PC-3 (cell line): ENCODE data around the gene GRAPL. TPM values are rescaled to one million over a fixed set of nuclear protein-coding genes. Genes with fewer than 3 reads are reported as not detected.
"Not testable (repeated sequence)": the region's sequence is repeated elsewhere in the genome, so short reads cannot be mapped to it uniquely, and the experiment has no call there.

Experiments
- ATAC-seq: fragments of 200-7000 bp; cut with Tn5 transposase; 2 replicates; pipeline ENCODE4 v1.9.1; 2020; ENCODE audit warnings: mild to moderate bottlenecking, moderate library complexity
- BruUV-seq: library from RNA; stranded (reverse); fragments of 400-500 nt; replicated peaks from 2 replicates; lab custom pipeline; 2021; lab: Mats Ljungman, UMichigan
- CTCF ChIA-PET: fragments of 300-600 bp; sonication (Branson Sonifier 250); formaldehyde crosslinking; loops from one replicate; lab custom pipeline; 2022; ENCODE audit warnings: antibody characterized with exemption; lab: Charles Lee
- POLR2A ChIA-PET: fragments of 300-600 bp; sonication (Branson Sonifier 250); formaldehyde crosslinking; loops from one replicate; lab custom pipeline; 2022; ENCODE audit warnings: antibody characterized with exemption; ENCODE audit not compliant: unreplicated experiment; lab: Charles Lee
- DNase-seq: peaks from one replicate; pipeline ENCODE4 v3.0.0-alpha.2; 2015
- H2AFZ ChIP-seq: fragments of 300-600 bp; sonication (generic); 2 replicates; pipeline ENCODE4 v1.6.0; 2016; ENCODE audit warnings: antibody characterized with exemption, low read length
- H3F3A ChIP-seq: fragments of 300-600 bp; sonication (generic); one replicate; pipeline ENCODE4 v1.6.0; 2017; ENCODE audit warnings: antibody characterized with exemption, low read length, control low read depth, mild to moderate bottlenecking; ENCODE audit not compliant: unreplicated experiment
- H3K27ac ChIP-seq: fragments of 300-600 bp; sonication (generic); 2 replicates; pipeline ENCODE4 v1.5.1; 2016; ENCODE audit warnings: mild to moderate bottlenecking, low read length
- H3K27me3 ChIP-seq: fragments of 300-600 bp; sonication (generic); 2 replicates; pipeline ENCODE4 v1.6.1; 2016; ENCODE audit warnings: low read length, mixed read lengths
- H3K36me3 ChIP-seq: fragments of 300-600 bp; sonication (generic); 2 replicates; pipeline ENCODE4 v1.6.1; 2016; ENCODE audit warnings: low read depth, mixed run types, low read length, mixed read lengths
- H3K4me1 ChIP-seq: fragments of 300-600 bp; sonication (generic); 2 replicates; pipeline ENCODE4 v1.5.1; 2016; ENCODE audit warnings: low read length; ENCODE audit not compliant: insufficient read depth
- H3K4me2 ChIP-seq: fragments of 300-600 bp; sonication (generic); 2 replicates; pipeline ENCODE4 v1.6.0; 2016; ENCODE audit warnings: low read length
- H3K4me3 ChIP-seq: fragments of 300-600 bp; sonication (generic); 2 replicates; pipeline ENCODE4 v1.5.1; 2016; ENCODE audit warnings: mild to moderate bottlenecking, low read length, mixed read lengths
- H3K79me2 ChIP-seq: fragments of 300-600 bp; sonication (generic); 2 replicates; pipeline ENCODE4 v1.6.1; 2017; ENCODE audit warnings: low read length, mixed read lengths
- H3K9ac ChIP-seq: fragments of 300-600 bp; sonication (generic); 2 replicates; pipeline ENCODE4 v1.6.0; 2016; ENCODE audit warnings: mild to moderate bottlenecking, low read length
- H3K9me2 ChIP-seq: fragments of 300-600 bp; sonication (generic); replicated peaks from 2 replicates; pipeline ENCODE4 v1.6.1; 2016; ENCODE audit warnings: mixed run types, low read length, mixed read lengths
- H3K9me3 ChIP-seq: fragments of 300-600 bp; sonication (generic); 2 replicates; pipeline ENCODE4 v1.6.1; 2016; ENCODE audit warnings: low read length, mixed read lengths
- H4K20me1 ChIP-seq: fragments of 300-600 bp; sonication (generic); 2 replicates; pipeline ENCODE4 v1.6.1; 2016; ENCODE audit warnings: low read length, mixed read lengths
- intact Hi-C: fragments of 100-400 bp; cut with micrococcal nuclease; formaldehyde crosslinking; loops from 2 replicates; pipeline ENCODE4 v1.9.0; 2023
- total RNA-seq: library from RNA; depleted of rRNA; stranded (reverse); fragments of >200 nt; gene quantifications from 2 replicates; pipeline ENCODE4 v1.2.3, GENCODE V29; 2014
- TF ChIP-seq, protein P1 (sequence below): fragments of 300-600 bp; sonication (generic); conservative IDR thresholded peaks from 2 replicates; pipeline ENCODE4 v1.5.1; 2017; ENCODE audit warnings: antibody characterized with exemption, low read depth, mild to moderate bottlenecking, low read length

Gene GRAPL
- total RNA-seq, 1 experiment from 2014 or later = not detected

DNA sequence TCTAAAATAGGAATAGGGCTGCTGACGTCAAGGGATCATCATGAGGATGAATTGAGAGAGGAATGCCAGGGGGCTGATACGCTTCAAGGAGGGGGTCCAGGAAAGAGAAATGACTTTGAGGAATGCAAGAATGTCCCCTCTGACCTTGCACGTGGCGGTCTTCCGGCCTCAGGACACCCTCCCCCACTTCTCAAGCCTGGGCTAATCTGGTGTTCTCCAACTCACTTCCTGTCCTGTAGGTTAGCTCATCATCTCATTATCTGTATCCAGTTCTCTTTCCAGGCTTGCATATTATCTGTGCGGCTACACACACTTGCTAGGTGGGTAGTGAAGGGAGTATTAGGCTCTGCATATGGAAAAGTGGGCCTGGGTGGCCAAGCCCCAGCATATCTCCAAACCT, 18.9 kb upstream of the GRAPL start:
- CTCF ChIA-PET, POLR2A ChIA-PET, DNase-seq, ATAC-seq, H3K4me3 ChIP-seq, H3K4me2 ChIP-seq, intact Hi-C loops, H3K9me2 ChIP-seq, H3K27ac ChIP-seq, H3F3A ChIP-seq, H2AFZ ChIP-seq, H3K27me3 ChIP-seq, H3K9ac ChIP-seq, H3K36me3 ChIP-seq, H3K79me2 ChIP-seq, H3K9me3 ChIP-seq, H4K20me1 ChIP-seq, BruUV-seq, H3K4me1 ChIP-seq: not testable (repeated sequence)

DNA sequence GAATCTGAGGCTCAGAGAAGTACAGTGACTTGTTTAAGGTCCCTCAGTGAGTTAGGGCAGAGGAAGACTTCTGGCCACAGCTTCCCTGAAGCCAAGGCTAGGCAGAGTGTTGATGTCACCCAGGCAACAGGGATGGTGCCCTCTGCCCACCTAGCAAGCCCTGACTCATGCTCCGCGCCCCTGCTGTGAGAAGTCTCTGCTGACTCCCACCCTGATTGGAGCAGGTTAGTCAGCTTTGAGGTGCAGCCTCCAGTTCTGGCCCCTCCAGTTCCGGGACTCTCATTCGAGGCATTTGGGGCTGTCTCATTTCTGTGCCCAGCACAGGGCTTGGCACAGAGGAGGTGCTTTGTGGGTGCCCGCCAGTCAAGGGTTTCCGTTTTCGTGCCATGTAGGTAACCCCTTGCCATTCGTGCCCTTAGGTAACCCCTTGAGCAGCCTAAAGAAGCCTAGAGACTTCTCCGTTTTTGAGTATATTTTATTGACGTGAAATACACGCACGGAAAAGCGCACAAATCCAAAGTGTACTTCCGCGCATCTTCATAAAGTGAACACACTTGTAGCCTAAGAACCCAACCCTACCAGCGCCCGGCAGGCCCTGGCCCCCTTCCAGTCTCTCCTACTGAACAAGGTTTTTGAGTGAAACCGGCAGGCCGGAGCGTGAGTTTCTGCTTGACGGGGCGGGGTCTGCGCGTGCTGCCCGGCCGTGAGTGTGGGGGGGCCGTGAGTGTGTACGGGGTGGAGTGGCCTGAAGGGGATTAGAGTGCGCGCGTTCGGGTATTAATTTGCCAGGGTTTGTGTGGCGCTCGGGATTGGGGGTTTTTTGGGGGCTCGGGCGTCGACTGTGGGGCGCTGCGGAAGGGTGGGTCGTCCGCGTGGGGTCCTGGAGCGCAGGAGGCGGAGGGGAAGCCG, 16.9 kb upstream of the GRAPL start:
- H3K4me1 ChIP-seq, H3K79me2 ChIP-seq, H3K36me3 ChIP-seq, H3K27me3 ChIP-seq, H3K9ac ChIP-seq, CTCF ChIA-PET, BruUV-seq, H3F3A ChIP-seq, H3K27ac ChIP-seq, H2AFZ ChIP-seq, DNase-seq, intact Hi-C loops, H3K9me3 ChIP-seq, POLR2A ChIA-PET, H4K20me1 ChIP-seq, H3K9me2 ChIP-seq: not testable (repeated sequence)
- peak; percentile 66 for ATAC-seq
- Histone ChIP-seq H3K4me3 (peak overlapping the region; percentile 55; the same call in 1 of the 2 replicates), H3K4me2 (0 out of 2 replicates have a peak overlapping the region, but pooled peaks have one; percentile 75)

DNA sequence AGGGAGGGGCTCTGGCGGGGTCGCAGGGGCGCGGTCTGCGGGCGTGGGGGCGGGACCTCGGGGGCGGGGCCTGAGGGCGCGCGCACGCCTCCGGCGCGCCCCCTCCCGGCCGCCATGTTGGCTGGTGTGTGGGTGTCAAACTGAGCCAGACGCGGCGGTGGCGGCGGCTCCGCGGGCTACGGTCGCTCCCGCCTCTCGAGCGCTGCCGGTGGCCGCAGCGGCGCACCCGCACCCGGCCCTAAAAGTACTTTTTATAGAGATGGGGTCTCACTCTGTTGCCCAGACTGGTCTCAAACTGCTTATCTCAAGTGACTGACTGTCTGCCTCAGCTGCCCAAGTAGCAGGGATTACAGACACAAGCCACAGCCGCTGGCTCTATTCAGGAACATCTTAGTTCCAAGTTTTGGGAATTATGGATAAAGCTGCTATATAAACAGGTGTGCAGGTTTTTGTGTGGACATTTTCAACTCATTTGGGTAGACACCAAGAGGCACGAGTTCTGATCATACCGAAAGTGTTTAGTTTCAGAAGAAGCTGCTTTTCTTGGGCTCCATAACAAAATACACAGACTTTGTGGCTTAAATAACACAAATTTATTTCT, 16.2 kb upstream of the GRAPL start:
- H3K4me1 ChIP-seq, H3K27me3 ChIP-seq, CTCF ChIA-PET, H4K20me1 ChIP-seq, H3K36me3 ChIP-seq, H3K79me2 ChIP-seq, intact Hi-C loops, H2AFZ ChIP-seq, H3K9me2 ChIP-seq, H3K9me3 ChIP-seq, H3F3A ChIP-seq, POLR2A ChIA-PET: not testable (repeated sequence)
- TF ChIP-seq, protein P1, sequence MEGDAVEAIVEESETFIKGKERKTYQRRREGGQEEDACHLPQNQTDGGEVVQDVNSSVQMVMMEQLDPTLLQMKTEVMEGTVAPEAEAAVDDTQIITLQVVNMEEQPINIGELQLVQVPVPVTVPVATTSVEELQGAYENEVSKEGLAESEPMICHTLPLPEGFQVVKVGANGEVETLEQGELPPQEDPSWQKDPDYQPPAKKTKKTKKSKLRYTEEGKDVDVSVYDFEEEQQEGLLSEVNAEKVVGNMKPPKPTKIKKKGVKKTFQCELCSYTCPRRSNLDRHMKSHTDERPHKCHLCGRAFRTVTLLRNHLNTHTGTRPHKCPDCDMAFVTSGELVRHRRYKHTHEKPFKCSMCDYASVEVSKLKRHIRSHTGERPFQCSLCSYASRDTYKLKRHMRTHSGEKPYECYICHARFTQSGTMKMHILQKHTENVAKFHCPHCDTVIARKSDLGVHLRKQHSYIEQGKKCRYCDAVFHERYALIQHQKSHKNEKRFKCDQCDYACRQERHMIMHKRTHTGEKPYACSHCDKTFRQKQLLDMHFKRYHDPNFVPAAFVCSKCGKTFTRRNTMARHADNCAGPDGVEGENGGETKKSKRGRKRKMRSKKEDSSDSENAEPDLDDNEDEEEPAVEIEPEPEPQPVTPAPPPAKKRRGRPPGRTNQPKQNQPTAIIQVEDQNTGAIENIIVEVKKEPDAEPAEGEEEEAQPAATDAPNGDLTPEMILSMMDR = peak; percentile 20; the same call in 1 of the 2 replicates
- H3K27ac ChIP-seq = peak overlapping the region; percentile 41; the same call in 1 of the 2 replicates
- BruUV-seq = TSS peak; percentile 84
- H3K4me3 ChIP-seq = peak overlapping the region; percentile 55
- ATAC-seq = peak; percentile 59
- DNase-seq = peak; percentile 53
- peak overlapping the region; percentile 75; the same call in 1 of the 2 replicates for H3K4me2 ChIP-seq
- H3K9ac ChIP-seq = 0 out of 2 replicates have a peak overlapping the region, but pooled peaks have one; percentile 25

- DNase-seq = peak; percentile 98
These were observed 15.5 kb upstream of the GRAPL start for GRCh38 chr17:19111801-19112458.

DNA sequence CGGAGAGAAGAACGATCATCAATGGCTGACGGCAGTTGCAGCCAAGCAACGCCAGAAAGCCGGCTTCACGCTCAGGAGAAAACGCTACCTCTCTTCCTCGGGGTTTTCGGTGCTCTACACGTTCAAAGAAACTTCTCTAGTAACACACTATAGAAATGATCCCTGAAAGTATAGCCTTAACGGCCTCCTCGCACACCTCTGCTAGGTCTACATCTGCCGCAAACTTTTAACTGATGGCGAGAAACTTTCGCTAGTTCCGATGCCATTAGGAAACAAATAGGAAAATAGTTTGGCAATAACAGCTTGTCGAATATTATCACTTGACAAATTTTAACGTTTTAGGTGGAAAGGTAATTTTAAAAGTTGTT, 14.9 kb upstream of the GRAPL start:
- BruUV-seq, CTCF ChIA-PET, H3K9me3 ChIP-seq, DNase-seq, H3K79me2 ChIP-seq, intact Hi-C loops, H2AFZ ChIP-seq, H3K9ac ChIP-seq, H4K20me1 ChIP-seq, H3K27me3 ChIP-seq, H3F3A ChIP-seq, H3K4me1 ChIP-seq, H3K4me2 ChIP-seq, H3K27ac ChIP-seq, H3K36me3 ChIP-seq, H3K4me3 ChIP-seq, H3K9me2 ChIP-seq, POLR2A ChIA-PET, ATAC-seq: not testable (repeated sequence)

More at GRCh38 chr17:19111801-19112458, 15.5 kb upstream of the GRAPL start:
- H3K9me2 ChIP-seq, H3K27me3 ChIP-seq, H3K79me2 ChIP-seq, H4K20me1 ChIP-seq, H2AFZ ChIP-seq, H3K9ac ChIP-seq, intact Hi-C loops, H3K4me1 ChIP-seq, H3K4me3 ChIP-seq, CTCF ChIA-PET, POLR2A ChIA-PET, H3K36me3 ChIP-seq, H3K4me2 ChIP-seq, H3F3A ChIP-seq, H3K27ac ChIP-seq, H3K9me3 ChIP-seq: not testable (repeated sequence)
- TSS peak; percentile 100 for BruUV-seq
- peak; percentile 43 for ATAC-seq
